Measurements from ENCODE around the gene RNPS1. TPM values are rescaled to one million over a fixed set of nuclear protein-coding genes. Genes with fewer than 3 reads are reported as not detected.
"Not testable (repeated sequence)": the region's sequence is repeated elsewhere in the genome, so short reads cannot be mapped to it uniquely, and the experiment has no call there.

RNPS1 gene
- polyA plus RNA-seq, 2 donors, result 41.4 to 100.0 TPM

GRCh38 chr16:2244926-2245795 lies 22.8 kb downstream of the RNPS1 start:
- Histone ChIP-seq H3K36me3 (ENCODE audit: control insufficient read depth in 2 of 2, insufficient read depth in 2 of 2, low read length in 1 of 2) (peaks cover 16 to 36% of the 10 kb centered on the region in 2 donors), H3K4me3 (ENCODE audit: low read depth in 1 of 2, low read length in 2 of 2) (no peak overlapping the region)
- 89 to 93% methylated on average over 30 of the region's 30 CpGs for WGBS, 2 donors

GRCh38 chr16:2244301-2244700 lies 23.6 kb downstream of the RNPS1 start:
- Histone ChIP-seq H3K27me3 (ENCODE audit: control insufficient read depth in 1 of 2, insufficient read depth in 2 of 2, low read length in 2 of 2) (no peaks in the 10 kb centered on the region), H3K36me3 (ENCODE audit: control insufficient read depth in 2 of 2, insufficient read depth in 2 of 2, low read length in 1 of 2) (peaks cover 16 to 36% of the 10 kb centered on the region in 2 donors), H3K27ac (ENCODE audit: low read depth in 2 of 2, low read length in 1 of 2) (no peak overlapping the region), H3K4me3 (ENCODE audit: low read depth in 1 of 2, low read length in 2 of 2) (no peak overlapping the region), H3K9me3 (ENCODE audit: control insufficient read depth in 2 of 2, insufficient read depth in 1 of 2, low read depth in 1 of 2, low read length in 1 of 2) (no peaks in the 10 kb centered on the region), H3K4me1 (ENCODE audit: control insufficient read depth in 2 of 2, insufficient read depth in 2 of 2, low read length in 1 of 2) (peaks cover 0 to 5% of the 10 kb centered on the region in 2 donors)
- whole genome bisulfite sequencing, 2 donors, result 78 to 81% methylated on average over 17 of the region's 17 CpGs

More at GRCh38 chr16:2244926-2245795, 22.8 kb downstream of the RNPS1 start:
- Histone ChIP-seq H3K27ac (ENCODE audit: low read depth in 2 of 2, low read length in 1 of 2) (no peak overlapping the region), H3K9me3 (ENCODE audit: control insufficient read depth in 2 of 2, insufficient read depth in 1 of 2, low read depth in 1 of 2, low read length in 1 of 2) (no peaks in the 10 kb centered on the region), H3K4me1 (ENCODE audit: control insufficient read depth in 2 of 2, insufficient read depth in 2 of 2, low read length in 1 of 2) (peaks cover 0 to 6% of the 10 kb centered on the region in 2 donors), H3K27me3 (ENCODE audit: control insufficient read depth in 1 of 2, insufficient read depth in 2 of 2, low read length in 2 of 2) (no peaks in the 10 kb centered on the region)

DNA sequence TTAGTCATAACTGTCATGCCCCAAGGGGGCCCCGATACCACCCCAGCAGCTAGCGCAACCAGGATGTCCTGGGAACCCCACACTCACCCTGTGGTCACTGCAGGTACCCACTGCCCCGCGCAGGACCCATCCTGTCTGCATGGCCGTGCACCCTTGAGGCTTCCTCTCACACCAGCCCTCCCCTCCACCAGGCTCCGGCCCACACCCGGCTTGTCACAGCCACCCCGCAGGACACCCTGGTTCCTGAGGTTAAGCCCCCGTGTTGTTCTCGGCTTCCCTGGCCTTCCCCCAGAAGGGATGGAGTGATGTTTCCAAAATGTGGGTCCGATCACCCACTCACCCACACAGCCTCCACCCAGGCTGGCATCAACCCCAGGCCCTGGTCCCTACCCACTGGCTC lies 24.1 kb downstream of the RNPS1 start:
- no peak overlapping the region for H3K27ac ChIP-seq (ENCODE audit: low read depth in 2 of 2, low read length in 1 of 2)
- H3K36me3 ChIP-seq (ENCODE audit: control insufficient read depth in 2 of 2, insufficient read depth in 2 of 2, low read length in 1 of 2), result peaks cover 16 to 36% of the 10 kb centered on the region in 2 donors
- H3K4me1 ChIP-seq (ENCODE audit: control insufficient read depth in 2 of 2, insufficient read depth in 2 of 2, low read length in 1 of 2), result peaks cover 0 to 5% of the 10 kb centered on the region in 2 donors
- no peaks in the 10 kb centered on the region for H3K9me3 ChIP-seq (ENCODE audit: control insufficient read depth in 2 of 2, insufficient read depth in 1 of 2, low read depth in 1 of 2, low read length in 1 of 2)
- H3K27me3 ChIP-seq (ENCODE audit: control insufficient read depth in 1 of 2, insufficient read depth in 2 of 2, low read length in 2 of 2), result no peaks in the 10 kb centered on the region
- WGBS, 2 donors, result 93 to 95% methylated on average over 11 of the region's 11 CpGs
- no peak overlapping the region for H3K4me3 ChIP-seq (ENCODE audit: low read depth in 1 of 2, low read length in 2 of 2)

DNA sequence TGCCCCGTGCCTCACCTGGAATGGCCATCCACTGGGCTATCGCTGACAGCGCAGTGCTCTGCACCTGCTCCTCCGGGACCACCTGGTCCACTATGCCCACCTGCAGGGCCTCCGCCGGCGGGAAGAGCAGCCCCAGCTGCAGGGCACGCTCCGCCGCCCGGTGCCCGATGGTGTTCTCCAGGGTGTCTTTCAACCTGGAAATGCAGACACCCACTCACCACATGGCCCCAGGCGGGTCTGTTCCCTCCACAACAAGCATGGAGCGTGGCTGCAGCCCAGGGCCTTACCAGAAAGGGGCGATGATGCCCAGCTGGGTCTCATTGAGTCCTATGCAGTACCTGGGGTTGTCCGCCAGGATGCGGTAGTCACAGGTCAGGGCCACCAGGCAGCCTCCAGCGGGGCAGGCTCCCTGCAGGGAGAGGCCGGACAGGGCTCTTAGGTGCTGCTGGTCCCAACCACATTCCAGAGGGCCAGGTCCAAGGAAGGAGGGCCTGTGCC lies 24.8 kb downstream of the RNPS1 start:
- peaks cover 16 to 36% of the 10 kb centered on the region in 2 donors for H3K36me3 ChIP-seq (ENCODE audit: control insufficient read depth in 2 of 2, insufficient read depth in 2 of 2, low read length in 1 of 2)
- H3K27ac ChIP-seq (ENCODE audit: low read depth in 2 of 2, low read length in 1 of 2), result no peak overlapping the region
- no peaks in the 10 kb centered on the region for H3K27me3 ChIP-seq (ENCODE audit: control insufficient read depth in 1 of 2, insufficient read depth in 2 of 2, low read length in 2 of 2)
- no peaks in the 10 kb centered on the region for H3K9me3 ChIP-seq (ENCODE audit: control insufficient read depth in 2 of 2, insufficient read depth in 1 of 2, low read depth in 1 of 2, low read length in 1 of 2)
- H3K4me3 ChIP-seq (ENCODE audit: low read depth in 1 of 2, low read length in 2 of 2), result no peak overlapping the region
- 93 to 99% methylated on average over 19 of the region's 19 CpGs for WGBS, 2 donors
- H3K4me1 ChIP-seq (ENCODE audit: control insufficient read depth in 2 of 2, insufficient read depth in 2 of 2, low read length in 1 of 2), result peaks cover 0 to 5% of the 10 kb centered on the region in 2 donors

DNA sequence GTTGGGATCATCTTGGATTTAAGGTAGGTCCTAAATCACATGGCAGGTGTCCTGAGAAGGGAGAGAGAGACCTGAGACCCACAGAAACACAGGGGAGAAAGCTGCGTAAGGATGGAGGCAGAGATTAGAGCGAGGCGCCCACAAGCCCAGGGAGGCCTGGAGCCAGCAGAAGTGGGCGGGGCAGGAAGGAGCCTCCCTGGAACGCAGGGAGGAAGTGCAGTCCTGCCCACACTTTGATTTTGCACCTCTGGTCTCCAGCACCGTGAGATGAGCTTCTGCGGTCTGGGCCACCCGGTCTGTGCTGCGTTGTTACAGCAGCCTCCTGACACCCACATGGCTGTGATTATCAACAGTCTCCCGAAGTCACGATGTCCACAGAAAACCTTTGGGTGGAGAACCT lies 25.3 kb downstream of the RNPS1 start:
- peaks cover 0 to 9% of the 10 kb centered on the region in 2 donors for H3K4me1 ChIP-seq (ENCODE audit: control insufficient read depth in 2 of 2, insufficient read depth in 2 of 2, low read length in 1 of 2)
- H3K27me3 ChIP-seq (ENCODE audit: control insufficient read depth in 1 of 2, insufficient read depth in 2 of 2, low read length in 2 of 2), result no peaks in the 10 kb centered on the region
- peaks cover 16 to 37% of the 10 kb centered on the region in 2 donors for H3K36me3 ChIP-seq (ENCODE audit: control insufficient read depth in 2 of 2, insufficient read depth in 2 of 2, low read length in 1 of 2)
- no peak overlapping the region for H3K4me3 ChIP-seq (ENCODE audit: low read depth in 1 of 2, low read length in 2 of 2)
- H3K27ac ChIP-seq (ENCODE audit: low read depth in 2 of 2, low read length in 1 of 2), result no peak overlapping the region
- WGBS, 2 donors, result 72 to 81% methylated on average over 11 of the region's 11 CpGs
- no peaks in the 10 kb centered on the region for H3K9me3 ChIP-seq (ENCODE audit: control insufficient read depth in 2 of 2, insufficient read depth in 1 of 2, low read depth in 1 of 2, low read length in 1 of 2)

DNA sequence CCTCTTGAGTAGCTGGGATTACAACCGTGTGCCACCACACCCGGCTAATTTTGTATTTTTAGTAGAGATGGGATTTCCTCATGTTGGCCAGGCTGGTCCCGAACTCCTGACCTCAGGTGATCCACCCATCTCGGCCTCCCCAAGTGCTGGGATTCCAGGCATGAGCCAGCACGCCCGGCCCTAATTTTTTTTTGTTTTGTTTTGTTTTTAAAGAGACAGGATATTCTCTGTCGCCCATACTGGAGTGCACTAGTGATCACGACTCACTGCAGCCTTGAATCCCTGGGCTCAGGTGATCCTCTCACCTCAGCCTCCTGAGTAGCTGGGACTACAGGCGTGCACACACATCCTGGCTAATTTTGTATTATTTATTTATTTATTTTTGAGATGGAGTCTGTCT lies 27.6 kb downstream of the RNPS1 start:
- H3K9me3 ChIP-seq (ENCODE audit: control insufficient read depth in 2 of 2, insufficient read depth in 1 of 2, low read depth in 1 of 2, low read length in 1 of 2); H3K4me3 ChIP-seq (ENCODE audit: low read depth in 1 of 2, low read length in 2 of 2); H3K27me3 ChIP-seq (ENCODE audit: control insufficient read depth in 1 of 2, insufficient read depth in 2 of 2, low read length in 2 of 2); H3K27ac ChIP-seq (ENCODE audit: low read depth in 2 of 2, low read length in 1 of 2): not testable (repeated sequence)
- H3K4me1 ChIP-seq (ENCODE audit: control insufficient read depth in 2 of 2, insufficient read depth in 2 of 2, low read length in 1 of 2), result peaks cover 6 to 26% of the 10 kb centered on the region in 2 donors
- H3K36me3 ChIP-seq (ENCODE audit: control insufficient read depth in 2 of 2, insufficient read depth in 2 of 2, low read length in 1 of 2), result peaks cover 11 to 36% of the 10 kb centered on the region in 2 donors
- 61 to 71% methylated on average over 9 of the region's 9 CpGs for WGBS, 2 donors

DNA sequence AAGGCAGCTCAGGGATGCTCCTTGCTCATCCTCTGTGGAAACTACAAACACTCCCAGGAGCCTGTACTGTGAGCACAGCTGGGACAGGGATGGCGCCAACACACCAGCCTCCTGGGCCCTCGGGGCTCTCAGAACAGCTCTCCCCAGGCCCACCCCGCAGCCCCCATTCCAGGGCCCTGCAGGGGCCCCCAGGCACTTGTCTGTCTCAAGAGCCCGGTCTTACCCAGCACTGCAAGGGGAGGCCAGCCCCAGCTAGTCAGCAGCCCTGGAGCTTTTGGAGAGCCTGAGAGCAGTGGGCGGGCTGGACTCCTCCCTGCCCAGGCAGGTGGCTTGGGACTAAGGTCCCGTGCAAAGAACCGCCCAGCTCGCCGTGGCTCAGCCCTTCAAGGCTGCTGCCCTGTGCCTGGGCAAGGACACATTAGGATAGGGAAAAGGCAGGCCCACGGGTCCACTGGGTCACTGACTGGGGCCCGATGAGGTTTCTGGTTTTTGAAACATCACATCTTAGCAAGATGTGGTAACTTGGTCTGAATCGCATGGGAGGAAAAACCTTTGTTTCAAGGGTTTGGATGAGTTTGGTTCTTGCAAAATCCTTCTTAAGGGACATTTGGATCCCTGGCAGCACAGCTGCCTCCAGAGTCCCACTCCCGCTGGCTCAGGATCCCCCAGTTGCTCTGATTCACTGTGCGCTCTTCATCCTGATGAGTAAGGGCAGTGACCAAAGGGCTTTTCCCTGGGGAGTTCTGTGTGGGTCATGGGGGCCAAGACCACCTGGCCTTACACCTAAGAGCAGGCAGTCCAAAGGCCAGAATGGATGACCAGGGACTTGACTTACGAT lies 28.9 kb downstream of the RNPS1 start:
- Histone ChIP-seq H3K9me3 (ENCODE audit: control insufficient read depth in 2 of 2, insufficient read depth in 1 of 2, low read depth in 1 of 2, low read length in 1 of 2) (no peaks in the 10 kb centered on the region), H3K27ac (ENCODE audit: low read depth in 2 of 2, low read length in 1 of 2) (no peak overlapping the region), H3K4me1 (ENCODE audit: control insufficient read depth in 2 of 2, insufficient read depth in 2 of 2, low read length in 1 of 2) (peaks cover 6 to 23% of the 10 kb centered on the region in 2 donors), H3K27me3 (ENCODE audit: control insufficient read depth in 1 of 2, insufficient read depth in 2 of 2, low read length in 2 of 2) (peaks cover 0 to 10% of the 10 kb centered on the region in 2 donors), H3K36me3 (ENCODE audit: control insufficient read depth in 2 of 2, insufficient read depth in 2 of 2, low read length in 1 of 2) (peaks cover 7 to 37% of the 10 kb centered on the region in 2 donors), H3K4me3 (ENCODE audit: low read depth in 1 of 2, low read length in 2 of 2) (no peak overlapping the region)
- 62 to 64% methylated on average over 15 of the region's 15 CpGs for WGBS, 2 donors

GRCh38 chr16:2238150-2238837 lies 29.6 kb downstream of the RNPS1 start:
- WGBS, 2 donors, result 54% methylated on average over 18 of the region's 18 CpGs
- Histone ChIP-seq H3K4me1 (ENCODE audit: control insufficient read depth in 2 of 2, insufficient read depth in 2 of 2, low read length in 1 of 2) (peaks cover 6 to 23% of the 10 kb centered on the region in 2 donors), H3K27ac (ENCODE audit: low read depth in 2 of 2, low read length in 1 of 2) (no peak overlapping the region), H3K4me3 (ENCODE audit: low read depth in 1 of 2, low read length in 2 of 2) (no peak overlapping the region), H3K36me3 (ENCODE audit: control insufficient read depth in 2 of 2, insufficient read depth in 2 of 2, low read length in 1 of 2) (peaks cover 9 to 38% of the 10 kb centered on the region in 2 donors), H3K27me3 (ENCODE audit: control insufficient read depth in 1 of 2, insufficient read depth in 2 of 2, low read length in 2 of 2) (peaks cover 0 to 10% of the 10 kb centered on the region in 2 donors), H3K9me3 (ENCODE audit: control insufficient read depth in 2 of 2, insufficient read depth in 1 of 2, low read depth in 1 of 2, low read length in 1 of 2) (no peaks in the 10 kb centered on the region)

All from esophagus (tissue), 2 donors.